SU-DHL-6 (cell line): ENCODE measurements around the gene CNTFR.
A peak's percentile ranks its signal among the peaks of the same experiment; 100 is the strongest.

Source experiments
- H2AFZ ChIP-seq: fragments of 200-600 bp; sonication (generic); 2 replicates; pipeline ENCODE4 v1.6.1; 2014; ENCODE audit warnings: low read depth, mild to moderate bottlenecking, moderate library complexity, mixed read lengths, antibody characterized with exemption, low read length; ENCODE audit not compliant: severe bottlenecking
- H3F3A ChIP-seq: fragments of 200-600 bp; shearing (Covaris generic); 2 replicates; pipeline ENCODE4 v1.6.0; 2016; ENCODE audit warnings: antibody characterized with exemption, mild to moderate bottlenecking; ENCODE audit not compliant: insufficient read depth
- H3K27ac ChIP-seq: fragments of 200-600 bp; sonication (generic); 2 replicates; pipeline ENCODE4 v1.5.1; 2016; ENCODE audit warnings: low read depth, mild to moderate bottlenecking, low read length, moderate library complexity, mixed read lengths
- H3K27me3 ChIP-seq: fragments of 200-600 bp; sonication (generic), shearing (Covaris generic); 2 replicates; pipeline ENCODE4 v1.6.0; 2014; ENCODE audit warnings: mild to moderate bottlenecking, low read length
- H3K36me3 ChIP-seq: fragments of 200-600 bp; sonication (generic); 2 replicates; pipeline ENCODE4 v1.6.1; 2014; ENCODE audit warnings: mild to moderate bottlenecking, low read length, mixed read lengths
- H3K4me2 ChIP-seq: fragments of 300-600, 200-600 bp; shearing (Covaris generic), sonication (generic); 2 replicates; pipeline ENCODE4 v1.6.0; 2014; ENCODE audit warnings: low read length, low read depth, mild to moderate bottlenecking; ENCODE audit not compliant: poor library complexity, severe bottlenecking
- H3K4me3 ChIP-seq: fragments of 200-600 bp; sonication (generic); 2 replicates; pipeline ENCODE4 v1.5.1; 2014; ENCODE audit warnings: antibody characterized with exemption, low read length, mild to moderate bottlenecking, mixed read lengths; ENCODE audit not compliant: insufficient read depth, poor library complexity, severe bottlenecking
- H3K79me2 ChIP-seq: fragments of 200-600 bp; sonication (generic); 2 replicates; pipeline ENCODE4 v1.6.1; 2014; ENCODE audit warnings: mild to moderate bottlenecking, low read length, moderate library complexity; ENCODE audit not compliant: insufficient read depth
- H3K9ac ChIP-seq: fragments of 200-600 bp; sonication (generic); 2 replicates; pipeline ENCODE4 v1.7.0; 2014; ENCODE audit warnings: mild to moderate bottlenecking, low read length
- H3K9me2 ChIP-seq: fragments of 200-600 bp; sonication (generic); replicated peaks from 2 replicates; pipeline ENCODE4 v1.6.1; 2014; ENCODE audit warnings: low read length; ENCODE audit not compliant: insufficient read depth
- H3K9me3 ChIP-seq: fragments of 200-600 bp; sonication (generic); 2 replicates; pipeline ENCODE4 v1.6.1; 2014; ENCODE audit warnings: low read length, mixed read lengths; ENCODE audit not compliant: insufficient read depth
- H4K20me1 ChIP-seq: fragments of 200-600 bp; sonication (generic); 2 replicates; pipeline ENCODE4 v1.6.1; 2014; ENCODE audit warnings: low read depth, mild to moderate bottlenecking, antibody characterized with exemption, low read length, moderate library complexity, mixed read lengths
- EZH2phosphoT487 ChIP-seq: fragments of 200-600 bp; sonication (generic), shearing (Covaris generic); conservative IDR thresholded peaks from 2 replicates; pipeline ENCODE4 v1.6.1; 2018; ENCODE audit warnings: mild to moderate bottlenecking, antibody characterized with exemption, low read length, moderate library complexity, mixed read lengths
- TF ChIP-seq, protein P1 (sequence below): fragments of 200-600 bp; sonication (generic); IDR thresholded peaks from one replicate; pipeline ENCODE4 v1.5.1; 2017; ENCODE audit warnings: antibody characterized with exemption, mild to moderate bottlenecking, low read length, moderate library complexity; ENCODE audit not compliant: insufficient read depth, poor library complexity, severe bottlenecking

CNTFR gene

DNA sequence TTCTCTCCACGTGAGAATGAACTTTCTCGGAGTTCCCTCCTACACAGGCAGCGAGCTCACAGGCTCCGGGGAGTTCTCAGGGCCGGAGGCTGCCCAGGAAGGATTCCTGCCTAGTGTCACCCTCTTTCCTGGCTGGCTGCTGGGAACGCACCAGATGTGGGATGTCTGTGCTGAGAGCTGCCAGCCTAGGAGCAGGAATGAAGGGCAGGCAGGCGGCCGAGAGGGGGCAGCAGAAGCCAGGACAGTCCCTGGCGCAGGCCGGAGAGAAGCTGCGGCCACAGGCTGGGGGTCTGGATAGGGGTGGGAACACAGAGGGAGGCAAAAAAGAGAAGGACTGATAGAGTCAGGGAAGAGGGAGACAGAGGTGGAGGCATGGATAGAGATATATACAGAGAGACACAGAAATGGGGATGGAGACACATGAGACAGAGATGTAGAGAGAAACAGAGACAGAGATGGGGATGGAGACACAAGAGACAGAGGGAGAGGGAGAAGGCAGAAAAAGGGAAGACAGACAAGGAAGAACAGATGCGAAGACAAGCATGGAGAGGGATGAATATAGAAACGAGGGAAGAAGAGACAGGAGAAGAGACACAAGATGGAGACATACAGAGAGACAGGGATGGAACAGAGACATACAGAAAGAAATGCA lies 41.4 kb downstream of the CNTFR start:
- Histone ChIP-seq H3K9me3 (no peaks in the 10 kb centered on the region), H3K27ac (no peak overlapping the region), H3F3A (no peaks in the 10 kb centered on the region), H3K9me2 (no peaks in the 10 kb centered on the region), H3K4me2 (no peak overlapping the region), H3K9ac (no peak overlapping the region), H3K27me3 (no peaks in the 10 kb centered on the region), H3K4me3 (no peak overlapping the region), H2AFZ (no peak overlapping the region), H4K20me1 (no peaks in the 10 kb centered on the region), H3K79me2 (no peaks in the 10 kb centered on the region), H3K36me3 (no peaks in the 10 kb centered on the region)
- TF ChIP-seq, protein P1, sequence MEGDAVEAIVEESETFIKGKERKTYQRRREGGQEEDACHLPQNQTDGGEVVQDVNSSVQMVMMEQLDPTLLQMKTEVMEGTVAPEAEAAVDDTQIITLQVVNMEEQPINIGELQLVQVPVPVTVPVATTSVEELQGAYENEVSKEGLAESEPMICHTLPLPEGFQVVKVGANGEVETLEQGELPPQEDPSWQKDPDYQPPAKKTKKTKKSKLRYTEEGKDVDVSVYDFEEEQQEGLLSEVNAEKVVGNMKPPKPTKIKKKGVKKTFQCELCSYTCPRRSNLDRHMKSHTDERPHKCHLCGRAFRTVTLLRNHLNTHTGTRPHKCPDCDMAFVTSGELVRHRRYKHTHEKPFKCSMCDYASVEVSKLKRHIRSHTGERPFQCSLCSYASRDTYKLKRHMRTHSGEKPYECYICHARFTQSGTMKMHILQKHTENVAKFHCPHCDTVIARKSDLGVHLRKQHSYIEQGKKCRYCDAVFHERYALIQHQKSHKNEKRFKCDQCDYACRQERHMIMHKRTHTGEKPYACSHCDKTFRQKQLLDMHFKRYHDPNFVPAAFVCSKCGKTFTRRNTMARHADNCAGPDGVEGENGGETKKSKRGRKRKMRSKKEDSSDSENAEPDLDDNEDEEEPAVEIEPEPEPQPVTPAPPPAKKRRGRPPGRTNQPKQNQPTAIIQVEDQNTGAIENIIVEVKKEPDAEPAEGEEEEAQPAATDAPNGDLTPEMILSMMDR, result peak; percentile 95
- no peak for TF ChIP-seq EZH2phosphoT487

DNA sequence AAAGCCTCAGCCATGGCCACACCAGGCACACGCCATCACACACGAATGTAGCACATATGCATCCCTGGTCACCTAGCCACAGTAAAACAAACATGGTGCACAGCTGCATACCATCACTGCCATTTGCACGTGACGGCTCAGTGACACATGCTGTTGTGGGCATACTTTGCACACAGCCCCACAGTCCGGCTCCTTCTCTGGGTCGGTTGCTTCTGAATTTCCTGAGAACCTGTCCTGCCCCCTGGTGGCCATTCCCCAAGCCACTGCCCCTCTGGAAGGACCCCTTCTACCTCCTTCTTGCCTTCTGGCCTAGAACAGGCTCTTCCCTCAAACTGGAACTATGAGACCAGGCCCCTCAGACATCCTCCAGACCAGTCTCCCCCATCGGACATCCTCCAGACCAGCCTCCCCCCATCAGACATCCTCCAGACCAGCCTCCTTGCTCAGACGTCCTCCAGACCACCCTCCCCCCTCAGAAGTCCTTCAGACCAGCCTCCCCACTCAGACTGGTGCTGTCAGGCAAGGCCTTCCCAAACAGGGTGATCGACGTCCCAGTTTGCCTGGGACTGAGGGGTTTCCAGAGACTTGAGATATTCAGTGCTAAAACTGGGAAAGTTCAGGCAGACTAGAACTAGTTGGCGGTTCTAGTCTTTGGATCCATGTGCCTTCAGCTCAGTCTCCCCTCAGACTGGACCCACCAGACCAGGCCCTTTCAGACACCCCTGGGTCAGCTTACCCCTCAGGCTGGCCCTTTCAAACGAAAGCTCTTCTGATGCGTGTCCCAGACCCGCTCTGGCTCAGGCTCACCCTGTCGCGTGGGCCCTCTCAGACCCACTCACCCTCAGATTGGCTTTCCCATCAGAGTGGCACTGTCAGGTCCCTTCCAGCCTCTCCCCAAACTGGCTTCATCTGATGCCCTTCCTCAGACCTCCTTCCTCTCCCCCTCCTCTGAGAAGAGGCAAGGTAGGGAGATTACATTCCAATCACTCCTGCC lies 42.4 kb downstream of the CNTFR start:
- no peak for TF ChIP-seq EZH2phosphoT487
- TF ChIP-seq, protein P1, result peak; percentile 91
- Histone ChIP-seq H3K4me3 (no peak overlapping the region), H3K79me2 (no peaks in the 10 kb centered on the region), H3K4me2 (no peak overlapping the region), H3F3A (no peaks in the 10 kb centered on the region), H3K36me3 (no peaks in the 10 kb centered on the region), H3K27ac (no peak overlapping the region), H3K27me3 (no peaks in the 10 kb centered on the region), H4K20me1 (no peaks in the 10 kb centered on the region), H3K9me2 (no peaks in the 10 kb centered on the region), H2AFZ (no peak overlapping the region), H3K9me3 (no peaks in the 10 kb centered on the region), H3K9ac (no peak overlapping the region)

DNA sequence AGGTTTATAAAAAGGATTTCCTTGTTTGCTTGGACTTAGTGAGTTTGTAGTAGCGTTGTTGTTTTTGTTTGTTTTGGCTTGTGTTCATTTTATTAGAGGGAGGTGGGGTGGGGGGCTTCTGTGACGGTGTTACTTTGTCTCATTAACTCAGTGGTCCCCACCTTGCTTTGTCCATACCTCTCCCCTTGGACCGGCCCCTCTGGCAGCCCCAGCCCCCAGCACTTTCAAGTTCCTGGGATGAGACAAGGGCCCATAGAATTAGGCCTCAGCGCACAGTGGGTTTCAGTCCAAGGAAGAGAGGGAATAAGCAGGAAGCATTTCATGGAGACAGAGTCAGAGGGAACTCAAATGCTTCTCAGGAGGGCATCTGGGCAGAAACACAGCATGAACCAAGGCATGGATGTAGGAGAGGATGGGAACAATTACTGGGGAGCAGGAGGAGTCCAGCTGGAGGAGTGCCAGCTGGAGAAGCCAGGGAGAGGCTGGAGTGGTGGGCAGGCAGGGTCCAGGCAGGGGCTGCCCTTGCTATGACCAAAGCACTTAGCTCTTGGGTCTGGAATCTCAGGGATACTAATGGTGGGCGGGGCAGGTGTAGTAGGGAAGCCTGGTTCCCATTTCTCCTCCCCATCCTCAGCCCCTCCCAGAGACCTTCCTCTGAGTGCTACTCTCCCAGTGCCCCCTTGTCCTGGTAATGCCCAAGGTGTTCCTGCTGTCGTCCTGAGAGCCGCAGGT lies 43.3 kb downstream of the CNTFR start:
- H3K27me3 ChIP-seq, result no peaks in the 10 kb centered on the region
- H3K4me3 ChIP-seq, result no peak overlapping the region
- H3K27ac ChIP-seq, result no peak overlapping the region
- no peak overlapping the region for H2AFZ ChIP-seq
- H3K79me2 ChIP-seq, result no peaks in the 10 kb centered on the region
- H3K4me2 ChIP-seq, result no peak overlapping the region
- no peaks in the 10 kb centered on the region for H3F3A ChIP-seq
- no peaks in the 10 kb centered on the region for H4K20me1 ChIP-seq
- H3K36me3 ChIP-seq, result no peaks in the 10 kb centered on the region
- no peak for TF ChIP-seq EZH2phosphoT487
- H3K9me3 ChIP-seq, result no peaks in the 10 kb centered on the region
- no peaks in the 10 kb centered on the region for H3K9me2 ChIP-seq
- no peak overlapping the region for H3K9ac ChIP-seq
